ENCODE results near the gene ROPN1L. TPM values are rescaled to one million over a fixed set of nuclear protein-coding genes. Genes with fewer than 3 reads are reported as not detected.

The ROPN1L gene
- total and polyA plus RNA-seq, 2 donors from 2014 or later, result 1.4 to 1.7 TPM

GRCh38 chr5:10474521-10475075, 32.9 kb downstream of the ROPN1L start:
- H3K9ac ChIP-seq (ENCODE audit: low read length in 3 of 3), result no peak overlapping the region
- FAIRE-seq (no peak), DNase-seq (no peak)
- H3K9me3 ChIP-seq (ENCODE audit: control insufficient read depth in 2 of 3, insufficient read depth in 1 of 3, low read length in 3 of 3), result peaks cover 0 to 6% (median 0%) of the 10 kb centered on the region in 3 donors
- TF ChIP-seq CTCF (IDR thresholded peaks at IDR 0.05; ENCODE audit: borderline replicate concordance, extremely low read depth, insufficient read depth), result no peak
- H3K27me3 ChIP-seq (ENCODE audit: control insufficient read depth, insufficient read depth, low read length), result no peaks in the 10 kb centered on the region
- H3K4me3 ChIP-seq (ENCODE audit: low read length in 3 of 3), result no peak overlapping the region
- intact Hi-C loops (cut with DNase I), result no loop called here
- H3K27ac ChIP-seq (ENCODE audit: low read depth in 2 of 2, low read length in 2 of 2), result no peak overlapping the region
- no peaks in the 10 kb centered on the region for H3K36me3 ChIP-seq (ENCODE audit: control insufficient read depth in 2 of 3, insufficient read depth in 3 of 3, low read length in 3 of 3)
- no peaks in the 10 kb centered on the region for H3K4me1 ChIP-seq (ENCODE audit: control insufficient read depth in 2 of 3, insufficient read depth in 2 of 3, low read depth in 1 of 3, low read length in 3 of 3)

GRCh38 chr5:10475931-10476676, 34.4 kb downstream of the ROPN1L start:
- intact Hi-C loops (cut with DNase I), result no loop called here
- no peak overlapping the region for H3K27ac ChIP-seq (ENCODE audit: low read depth in 2 of 2, low read length in 2 of 2)
- H3K4me1 ChIP-seq (ENCODE audit: control insufficient read depth in 2 of 3, insufficient read depth in 2 of 3, low read depth in 1 of 3, low read length in 3 of 3), result no peaks in the 10 kb centered on the region
- no peak for FAIRE-seq
- DNase-seq, result no peak
- peaks cover 0 to 6% (median 0%) of the 10 kb centered on the region in 3 donors for H3K9me3 ChIP-seq (ENCODE audit: control insufficient read depth in 2 of 3, insufficient read depth in 1 of 3, low read length in 3 of 3)
- no peaks in the 10 kb centered on the region for H3K36me3 ChIP-seq (ENCODE audit: control insufficient read depth in 2 of 3, insufficient read depth in 3 of 3, low read length in 3 of 3)
- no peaks in the 10 kb centered on the region for H3K27me3 ChIP-seq (ENCODE audit: control insufficient read depth, insufficient read depth, low read length)
- no peak for TF ChIP-seq CTCF (IDR thresholded peaks at IDR 0.05; ENCODE audit: borderline replicate concordance, extremely low read depth, insufficient read depth)
- no peak overlapping the region for H3K4me3 ChIP-seq (ENCODE audit: low read length in 3 of 3)
- no peak overlapping the region for H3K9ac ChIP-seq (ENCODE audit: low read length in 3 of 3)

- no peak for TF ChIP-seq CTCF (IDR thresholded peaks at IDR 0.05; ENCODE audit: borderline replicate concordance, extremely low read depth, insufficient read depth)
- intact Hi-C loops (cut with DNase I), result no loop called here
- no peak for FAIRE-seq
Observed at GRCh38 chr5:10476878-10477277, 35.2 kb downstream of the ROPN1L start.

More at GRCh38 chr5:10476878-10477277, 35.2 kb downstream of the ROPN1L start:
- Histone ChIP-seq H3K36me3 (ENCODE audit: control insufficient read depth in 2 of 3, insufficient read depth in 3 of 3, low read length in 3 of 3) (no peaks in the 10 kb centered on the region), H3K4me3 (ENCODE audit: low read length in 3 of 3) (no peak overlapping the region), H3K4me1 (ENCODE audit: control insufficient read depth in 2 of 3, insufficient read depth in 2 of 3, low read depth in 1 of 3, low read length in 3 of 3) (no peaks in the 10 kb centered on the region), H3K27ac (ENCODE audit: low read depth in 2 of 2, low read length in 2 of 2) (no peak overlapping the region), H3K27me3 (ENCODE audit: control insufficient read depth, insufficient read depth, low read length) (no peaks in the 10 kb centered on the region), H3K9ac (ENCODE audit: low read length in 3 of 3) (no peak overlapping the region), H3K9me3 (ENCODE audit: control insufficient read depth in 2 of 3, insufficient read depth in 1 of 3, low read length in 3 of 3) (peaks cover 0 to 6% (median 0%) of the 10 kb centered on the region in 3 donors)
- DNase-seq, result no peak
